Hepatocyte (in vitro differentiated cells): ENCODE measurements around the gene RAD23B. TPM values are rescaled to one million over a fixed set of nuclear protein-coding genes. Genes with fewer than 3 reads are reported as not detected.
"Not testable (repeated sequence)": the region's sequence is repeated elsewhere in the genome, so short reads cannot be mapped to it uniquely, and the experiment has no call there.

ENCODE experiments used
- DNase-seq: peaks from one replicate; pipeline ENCODE4 v3.0.0-alpha.2; 2016; ENCODE audit warnings: low spot score
- H2AFZ ChIP-seq: fragments of 200-600 bp; sonication (generic); 2 replicates; pipeline ENCODE4 v1.6.0; 2016; ENCODE audit warnings: antibody characterized with exemption, mild to moderate bottlenecking
- H3K27ac ChIP-seq: fragments of 200-600 bp; sonication (generic); 2 replicates; pipeline ENCODE4 v1.5.1; 2016; ENCODE audit warnings: mild to moderate bottlenecking
- H3K27me3 ChIP-seq: fragments of 200-600 bp; sonication (generic); 2 replicates; pipeline ENCODE4 v1.6.1; 2016
- H3K36me3 ChIP-seq: fragments of 200-600 bp; sonication (generic); replicated peaks from 2 replicates; pipeline ENCODE4 v1.5.1; 2016; ENCODE audit warnings: low read depth; ENCODE audit not compliant: insufficient read depth
- H3K4me1 ChIP-seq: fragments of 200-600 bp; sonication (generic); 2 replicates; pipeline ENCODE4 v1.5.1; 2016; ENCODE audit warnings: mild to moderate bottlenecking, moderate library complexity; ENCODE audit not compliant: insufficient read depth
- H3K4me2 ChIP-seq: fragments of 200-600 bp; sonication (generic); 2 replicates; pipeline ENCODE4 v1.6.0; 2016
- H3K4me3 ChIP-seq: fragments of 200-600 bp; sonication (generic); 2 replicates; pipeline ENCODE4 v1.5.1; 2016; ENCODE audit warnings: mild to moderate bottlenecking
- H3K79me2 ChIP-seq: fragments of 200-600 bp; sonication (generic); 2 replicates; pipeline ENCODE4 v1.6.0; 2017; ENCODE audit warnings: mild to moderate bottlenecking
- H3K9me2 ChIP-seq: fragments of 200-600 bp; sonication (generic); replicated peaks from 2 replicates; pipeline ENCODE4 v1.6.0; 2017; ENCODE audit warnings: mild to moderate bottlenecking; ENCODE audit not compliant: insufficient read depth
- H3K9me3 ChIP-seq: fragments of 200-600 bp; sonication (generic); 2 replicates; pipeline ENCODE4 v1.5.1; 2016; ENCODE audit warnings: low read depth, mild to moderate bottlenecking
- H4K20me1 ChIP-seq: fragments of 200-600 bp; sonication (generic); 2 replicates; pipeline ENCODE4 v1.6.0; 2016; ENCODE audit warnings: mild to moderate bottlenecking; ENCODE audit not compliant: insufficient read depth, poor library complexity, severe bottlenecking
- CTCF ChIP-seq: fragments of 200-600 bp; sonication (generic); IDR thresholded peaks from 2 replicates; pipeline ENCODE4 v1.5.1; 2016; ENCODE audit warnings: antibody characterized with exemption, mild to moderate bottlenecking; ENCODE audit not compliant: poor library complexity
- EZH2 ChIP-seq: fragments of 200-600 bp; sonication (generic); IDR thresholded peaks from 2 replicates; pipeline ENCODE4 v1.6.1; 2016; ENCODE audit warnings: antibody characterized with exemption, mild to moderate bottlenecking, borderline replicate concordance
- EZH2phosphoT487 ChIP-seq: fragments of 200-600 bp; sonication (generic); IDR thresholded peaks from one replicate; pipeline ENCODE4 v1.6.1; 2018; ENCODE audit warnings: antibody characterized with exemption, mild to moderate bottlenecking, low read depth, moderate library complexity; ENCODE audit not compliant: unreplicated experiment, severe bottlenecking
- WGBS: methylation state at CpG from one replicate; pipeline ENCODE4 v1.1.6; 2016; ENCODE audit warnings: low lambda C conversion rate; ENCODE audit errors: missing lambda C conversion rate; 5-methylcytosine and 5-hydroxymethylcytosine counted together
- polyA plus RNA-seq: library from polyadenylated mRNA; unstranded; fragments of >200 nt; fragmentation: Nextera tagmentation; extraction: Ambion mirVana; gene quantifications from 2 replicates; pipeline ENCODE4 v1.2.1, GENCODE V29; 2016
- total RNA-seq: library from RNA; depleted of rRNA; stranded (reverse); fragments of >200 nt; gene quantifications from 2 replicates; pipeline ENCODE4 v1.2.3, GENCODE V29; 2014

RAD23B gene
- total and polyA plus RNA-seq, 2 experiments from 2014 or later: 15.9 to 126 TPM

- Histone ChIP-seq H3K9me2 (no peaks in the 10 kb centered on the region), H3K79me2 (no peaks in the 10 kb centered on the region), H2AFZ (no peak overlapping the region), H4K20me1 (no peaks in the 10 kb centered on the region), H3K4me3 (no peak overlapping the region), H3K27ac (peak overlapping the region; percentile 82), H3K36me3 (no peaks in the 10 kb centered on the region), H3K4me2 (no peak overlapping the region), H3K9me3 (no peaks in the 10 kb centered on the region), H3K27me3 (no peaks in the 10 kb centered on the region), H3K4me1 (peaks cover 17% of the 10 kb centered on the region)
- no peak for DNase-seq
- WGBS: 89% methylated on average over 2 of the region's 2 CpGs
- TF ChIP-seq CTCF: no peak
- no peak for TF ChIP-seq EZH2
- TF ChIP-seq EZH2phosphoT487: no peak
These were observed 33.3 kb upstream of the RAD23B start for GRCh38 chr9:107249665-107250285.

GRCh38 chr9:107251756-107252322, 31.2 kb upstream of the RAD23B start:
- Histone ChIP-seq H3K4me3 (no peak overlapping the region), H3K27me3 (no peaks in the 10 kb centered on the region), H3K36me3 (no peaks in the 10 kb centered on the region), H2AFZ (no peak overlapping the region), H3K9me3 (no peaks in the 10 kb centered on the region), H3K79me2 (no peaks in the 10 kb centered on the region), H3K4me2 (peak overlapping the region; percentile 27), H3K4me1 (peaks cover 17% of the 10 kb centered on the region), H4K20me1 (no peaks in the 10 kb centered on the region), H3K9me2 (no peaks in the 10 kb centered on the region), H3K27ac (peak overlapping the region; percentile 12)
- WGBS: 25% methylated on average over 4 of the region's 4 CpGs
- TF ChIP-seq CTCF: no peak
- no peak for TF ChIP-seq EZH2
- TF ChIP-seq EZH2phosphoT487: no peak
- DNase-seq: peak; percentile 21

GRCh38 chr9:107258919-107259318, 24.2 kb upstream of the RAD23B start:
- H3K9me2 ChIP-seq: no peaks in the 10 kb centered on the region
- no peak overlapping the region for H2AFZ ChIP-seq
- no peak overlapping the region for H3K4me2 ChIP-seq
- no peak overlapping the region for H3K27ac ChIP-seq
- TF ChIP-seq CTCF (no peak), EZH2phosphoT487 (no peak), EZH2 (no peak)
- no peaks in the 10 kb centered on the region for H3K9me3 ChIP-seq
- 92% methylated on average over 3 of the region's 3 CpGs for WGBS
- no peaks in the 10 kb centered on the region for H3K79me2 ChIP-seq
- H3K4me1 ChIP-seq: no peaks in the 10 kb centered on the region
- no peaks in the 10 kb centered on the region for H3K36me3 ChIP-seq
- no peak overlapping the region for H3K4me3 ChIP-seq
- no peaks in the 10 kb centered on the region for H3K27me3 ChIP-seq
- no peak for DNase-seq
- no peaks in the 10 kb centered on the region for H4K20me1 ChIP-seq

GRCh38 chr9:107259751-107260313, 23.2 kb upstream of the RAD23B start:
- DNase-seq, H3K4me3 ChIP-seq: not testable (repeated sequence)
- 90% methylated on average over 13 of the region's 13 CpGs for WGBS

More at GRCh38 chr9:107259751-107260313, 23.2 kb upstream of the RAD23B start:
- H3K27me3 ChIP-seq, H3K4me2 ChIP-seq, H3K9me2 ChIP-seq, H4K20me1 ChIP-seq, H3K9me3 ChIP-seq, H2AFZ ChIP-seq, H3K4me1 ChIP-seq, H3K36me3 ChIP-seq, H3K79me2 ChIP-seq, H3K27ac ChIP-seq: not testable (repeated sequence)
